ENCODE data around the gene MAP2K3. TPM values are rescaled to one million over a fixed set of nuclear protein-coding genes. Genes with fewer than 3 reads are reported as not detected.
"Not testable (repeated sequence)": the region's sequence is repeated elsewhere in the genome, so short reads cannot be mapped to it uniquely, and the experiment has no call there.

MAP2K3 gene
- total RNA-seq, 4 donors from 2014 or later, result 54.1 to 64.1 (median 55.2) TPM

DNA sequence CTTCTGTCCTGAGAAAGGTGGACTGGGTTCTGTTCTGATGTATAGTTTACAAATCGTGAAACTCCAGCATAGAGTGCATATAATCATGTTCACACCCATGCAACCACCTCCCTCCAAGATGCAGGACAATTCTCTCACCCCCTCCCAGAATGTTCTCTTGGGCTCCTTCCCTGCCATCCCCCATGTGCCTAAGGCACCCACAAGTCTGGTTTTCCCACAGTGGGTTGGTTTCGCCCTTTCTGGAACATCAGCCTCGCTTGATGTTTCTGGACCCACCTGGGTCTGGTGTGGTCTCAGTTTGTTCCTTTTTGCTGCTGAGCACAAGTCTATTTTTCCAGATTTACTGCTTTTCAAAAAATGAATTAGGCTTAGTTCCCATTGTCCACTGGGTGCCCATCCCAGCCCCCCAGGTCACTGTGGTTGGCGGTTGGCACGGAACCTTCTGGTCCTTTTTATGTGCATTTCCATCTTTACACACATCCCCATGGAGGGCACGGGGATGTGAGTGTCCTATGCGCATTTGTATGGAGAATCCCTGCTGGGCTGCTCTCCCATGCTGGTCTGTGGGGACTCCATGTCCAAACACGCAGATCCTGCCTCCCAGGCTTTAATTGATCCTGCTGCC, 19.0 kb downstream of the MAP2K3 start:
- DNase-seq (ENCODE audit: low spot score in 2 of 2), result no peak
- H3K4me3 ChIP-seq (ENCODE audit: low read depth, poor library complexity, severe bottlenecking), result no peak overlapping the region
- intact Hi-C loops (cut with DNase I; ENCODE audit: low total_unique reads), result no loop called here
- 87 to 89% methylated on average over 8 of the region's 8 CpGs for WGBS, 2 donors
- TF ChIP-seq, protein P1, sequence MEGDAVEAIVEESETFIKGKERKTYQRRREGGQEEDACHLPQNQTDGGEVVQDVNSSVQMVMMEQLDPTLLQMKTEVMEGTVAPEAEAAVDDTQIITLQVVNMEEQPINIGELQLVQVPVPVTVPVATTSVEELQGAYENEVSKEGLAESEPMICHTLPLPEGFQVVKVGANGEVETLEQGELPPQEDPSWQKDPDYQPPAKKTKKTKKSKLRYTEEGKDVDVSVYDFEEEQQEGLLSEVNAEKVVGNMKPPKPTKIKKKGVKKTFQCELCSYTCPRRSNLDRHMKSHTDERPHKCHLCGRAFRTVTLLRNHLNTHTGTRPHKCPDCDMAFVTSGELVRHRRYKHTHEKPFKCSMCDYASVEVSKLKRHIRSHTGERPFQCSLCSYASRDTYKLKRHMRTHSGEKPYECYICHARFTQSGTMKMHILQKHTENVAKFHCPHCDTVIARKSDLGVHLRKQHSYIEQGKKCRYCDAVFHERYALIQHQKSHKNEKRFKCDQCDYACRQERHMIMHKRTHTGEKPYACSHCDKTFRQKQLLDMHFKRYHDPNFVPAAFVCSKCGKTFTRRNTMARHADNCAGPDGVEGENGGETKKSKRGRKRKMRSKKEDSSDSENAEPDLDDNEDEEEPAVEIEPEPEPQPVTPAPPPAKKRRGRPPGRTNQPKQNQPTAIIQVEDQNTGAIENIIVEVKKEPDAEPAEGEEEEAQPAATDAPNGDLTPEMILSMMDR (IDR thresholded peaks at IDR 0.05), result no peak
- no peak for TF ChIP-seq POLR2A (IDR thresholded peaks at IDR 0.05)

DNA sequence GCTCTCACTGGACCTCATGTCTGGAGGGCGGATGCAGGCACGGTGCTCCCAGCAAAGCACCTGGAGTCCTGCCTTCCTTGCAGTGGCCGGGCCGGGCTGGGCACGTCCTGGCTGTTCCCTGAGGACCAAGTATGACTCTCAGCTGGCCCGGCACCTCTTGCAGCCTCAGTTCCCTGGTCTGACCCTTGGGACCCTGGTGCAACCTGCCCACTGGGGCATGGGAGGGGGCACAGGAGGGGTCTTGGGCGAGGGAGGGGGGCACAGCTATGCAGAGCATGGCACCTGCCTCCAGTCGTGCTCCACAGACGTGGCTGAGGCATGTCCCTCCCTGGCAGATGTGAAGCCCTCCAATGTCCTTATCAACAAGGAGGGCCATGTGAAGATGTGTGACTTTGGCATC, 19.6 kb downstream of the MAP2K3 start:
- 69 to 77% methylated on average over 9 of the region's 9 CpGs for WGBS, 2 donors
- H3K4me3 ChIP-seq (ENCODE audit: low read depth, poor library complexity, severe bottlenecking), result no peak overlapping the region
- TF ChIP-seq, protein P1 (IDR thresholded peaks at IDR 0.05), result no peak
- TF ChIP-seq POLR2A (IDR thresholded peaks at IDR 0.05), result no peak
- no peak for DNase-seq (ENCODE audit: low spot score in 2 of 2)
- intact Hi-C loops (cut with DNase I; ENCODE audit: low total_unique reads), result no loop called here

- H3K4me3 ChIP-seq (ENCODE audit: low read depth, poor library complexity, severe bottlenecking); intact Hi-C loops (cut with DNase I; ENCODE audit: low total_unique reads): not testable (repeated sequence)
- WGBS, 2 donors, result 82 to 83% methylated on average over 17 of the region's 17 CpGs
- DNase-seq (ENCODE audit: low spot score in 2 of 2), result peak in 1 of 2 donors; percentile 78
These were observed 20.1 kb downstream of the MAP2K3 start for GRCh38 chr17:21304551-21305151.

DNA sequence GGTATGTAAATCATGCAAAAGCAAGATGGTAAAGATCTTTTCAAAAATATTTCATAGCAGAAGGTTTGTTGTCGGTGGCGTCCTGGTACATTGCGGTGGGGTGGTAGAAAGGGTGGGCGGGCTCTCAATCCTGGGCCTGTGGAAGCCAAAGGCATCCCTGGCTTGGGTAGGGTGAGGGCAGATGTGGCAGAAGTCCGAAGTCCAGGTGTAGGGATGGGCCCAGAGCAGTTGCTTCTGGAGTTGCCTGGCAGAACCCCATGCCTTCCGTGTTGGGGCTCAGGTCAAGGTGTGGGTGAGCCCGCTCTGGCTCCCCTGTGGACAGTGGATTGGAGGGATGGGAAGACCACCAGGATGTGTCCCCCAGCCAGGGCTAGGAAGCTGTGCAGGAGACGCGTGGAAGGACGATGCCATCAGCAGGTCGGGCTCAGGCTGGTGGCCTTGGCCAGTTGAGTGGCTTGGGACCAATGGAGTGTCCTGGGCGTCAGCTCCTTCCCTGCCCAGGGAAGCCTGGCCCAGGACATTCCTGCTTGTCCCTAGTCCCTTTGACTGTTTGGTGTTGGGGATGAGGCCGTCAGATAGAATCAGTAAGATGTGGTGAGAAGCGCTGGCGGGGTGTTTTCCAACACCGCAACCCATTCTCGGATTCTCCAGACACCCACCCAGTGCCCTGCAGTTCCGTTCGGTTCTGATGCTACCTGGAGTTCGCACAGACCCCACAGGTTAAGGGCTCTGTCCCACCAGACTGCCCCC, 21.1 kb downstream of the MAP2K3 start:
- intact Hi-C loops (cut with DNase I; ENCODE audit: low total_unique reads); H3K4me3 ChIP-seq (ENCODE audit: low read depth, poor library complexity, severe bottlenecking): not testable (repeated sequence)
- WGBS, 2 donors, result 91 to 92% methylated on average over 16 to 20 of the region's 20 CpGs
- peak in 1 of 2 donors; percentile 80 for DNase-seq (ENCODE audit: low spot score in 2 of 2)

DNA sequence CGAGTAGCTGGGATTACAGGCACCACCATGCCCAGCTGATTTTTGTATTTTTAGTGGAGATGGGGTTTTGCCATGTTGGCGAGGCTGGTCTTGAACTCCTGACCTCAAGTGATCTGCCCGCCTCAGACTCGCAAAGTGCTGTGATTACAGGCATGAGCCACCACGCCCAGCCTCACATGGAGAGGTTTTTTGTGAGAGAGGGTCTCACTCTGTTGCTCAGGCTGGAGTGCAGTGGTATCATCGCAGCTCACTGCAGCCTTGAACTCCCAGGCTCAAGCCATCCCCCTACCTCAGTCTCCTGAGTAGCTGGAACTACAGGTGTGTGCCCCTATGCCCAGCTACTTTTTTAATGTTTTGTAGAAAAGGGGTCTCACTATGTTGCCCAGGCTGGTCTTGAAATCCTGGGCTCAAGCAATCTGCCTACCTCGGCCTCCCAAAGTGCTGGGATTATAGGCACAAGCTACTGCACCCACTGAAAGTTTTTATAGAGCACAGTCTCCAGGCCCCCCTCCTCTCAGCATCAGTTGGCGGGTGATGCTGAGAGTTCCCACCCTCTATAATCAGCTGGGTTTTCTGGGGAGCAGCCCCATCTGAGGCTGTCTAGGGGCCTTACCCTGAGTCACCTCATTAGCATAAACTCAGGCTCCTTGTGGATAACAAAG, 22.2 kb downstream of the MAP2K3 start:
- DNase-seq (ENCODE audit: low spot score in 2 of 2), result peak in 1 of 2 donors; percentile 79
- WGBS, 2 donors, result 79 to 84% methylated on average over 8 of the region's 8 CpGs
- H3K4me3 ChIP-seq (ENCODE audit: low read depth, poor library complexity, severe bottlenecking); intact Hi-C loops (cut with DNase I; ENCODE audit: low total_unique reads): not testable (repeated sequence)

DNA sequence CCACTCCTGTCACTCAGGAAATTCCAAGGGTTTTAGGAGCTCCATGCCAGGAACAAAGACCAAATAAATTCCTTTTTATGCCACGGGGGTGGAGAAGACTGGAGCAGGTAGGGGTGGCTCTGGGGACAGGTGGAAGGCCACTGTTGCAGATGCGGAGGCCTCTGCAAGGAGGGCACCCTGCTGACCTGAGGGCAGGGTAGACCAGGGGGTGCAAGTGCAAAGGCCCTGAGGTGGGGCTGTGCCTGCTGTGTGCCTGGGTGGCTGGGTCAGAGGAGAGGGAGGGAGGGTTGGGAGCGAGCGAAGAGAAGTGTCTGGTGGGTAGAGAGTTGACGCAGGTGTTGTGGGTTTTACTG, 22.7 kb downstream of the MAP2K3 start:
- peak in 1 of 2 donors; percentile 42 for DNase-seq (ENCODE audit: low spot score in 2 of 2)
- intact Hi-C loops (cut with DNase I; ENCODE audit: low total_unique reads); H3K4me3 ChIP-seq (ENCODE audit: low read depth, poor library complexity, severe bottlenecking): not testable (repeated sequence)
- WGBS, 2 donors, result 64 to 75% methylated on average over 5 of the region's 5 CpGs

GRCh38 chr17:21308931-21309381, 24.4 kb downstream of the MAP2K3 start:
- 95 to 96% methylated on average over 6 of the region's 6 CpGs for WGBS, 2 donors
- peak in 1 of 2 donors; percentile 79 for DNase-seq (ENCODE audit: low spot score in 2 of 2)
- H3K4me3 ChIP-seq (ENCODE audit: low read depth, poor library complexity, severe bottlenecking); intact Hi-C loops (cut with DNase I; ENCODE audit: low total_unique reads): not testable (repeated sequence)

DNA sequence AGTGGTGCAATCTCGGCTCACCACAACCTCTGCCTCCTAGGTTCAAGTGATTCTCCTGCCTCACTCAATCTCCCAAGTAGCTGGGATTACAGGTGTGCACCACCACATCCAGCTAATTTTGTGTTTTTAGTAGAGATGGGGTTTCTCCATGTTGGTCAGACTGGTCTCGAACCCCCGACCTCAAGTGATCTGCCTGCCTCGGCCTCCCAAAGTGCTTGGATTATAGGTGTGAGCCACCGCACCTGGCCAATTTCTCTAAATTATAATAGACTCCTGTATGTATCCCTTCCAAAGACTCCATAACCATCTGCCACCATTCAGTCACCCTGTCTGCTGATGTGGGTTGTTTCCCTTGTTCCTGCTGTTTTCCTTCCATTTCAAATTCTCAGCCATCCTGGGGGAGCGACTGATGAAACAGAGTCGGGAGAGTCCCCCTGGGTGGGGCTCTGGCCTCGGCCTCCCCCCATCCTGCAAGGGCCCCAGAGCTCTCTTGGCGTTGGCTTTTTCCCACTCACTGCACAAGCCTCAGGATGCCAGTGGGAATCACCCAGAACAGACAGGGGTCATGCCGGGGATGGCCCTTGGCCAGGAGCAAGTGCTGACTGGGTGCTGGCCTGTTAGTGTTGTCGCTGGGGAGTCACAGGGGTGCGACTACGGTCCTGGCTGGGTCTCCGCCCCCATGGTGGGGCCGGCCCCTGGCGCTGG, 25.7 kb downstream of the MAP2K3 start:
- intact Hi-C loops (cut with DNase I; ENCODE audit: low total_unique reads); H3K4me3 ChIP-seq (ENCODE audit: low read depth, poor library complexity, severe bottlenecking): not testable (repeated sequence)
- 68 to 71% methylated on average over 16 of the region's 16 CpGs for WGBS, 2 donors
- DNase-seq (ENCODE audit: low spot score in 2 of 2), result peak in 1 of 2 donors; percentile 82

DNA sequence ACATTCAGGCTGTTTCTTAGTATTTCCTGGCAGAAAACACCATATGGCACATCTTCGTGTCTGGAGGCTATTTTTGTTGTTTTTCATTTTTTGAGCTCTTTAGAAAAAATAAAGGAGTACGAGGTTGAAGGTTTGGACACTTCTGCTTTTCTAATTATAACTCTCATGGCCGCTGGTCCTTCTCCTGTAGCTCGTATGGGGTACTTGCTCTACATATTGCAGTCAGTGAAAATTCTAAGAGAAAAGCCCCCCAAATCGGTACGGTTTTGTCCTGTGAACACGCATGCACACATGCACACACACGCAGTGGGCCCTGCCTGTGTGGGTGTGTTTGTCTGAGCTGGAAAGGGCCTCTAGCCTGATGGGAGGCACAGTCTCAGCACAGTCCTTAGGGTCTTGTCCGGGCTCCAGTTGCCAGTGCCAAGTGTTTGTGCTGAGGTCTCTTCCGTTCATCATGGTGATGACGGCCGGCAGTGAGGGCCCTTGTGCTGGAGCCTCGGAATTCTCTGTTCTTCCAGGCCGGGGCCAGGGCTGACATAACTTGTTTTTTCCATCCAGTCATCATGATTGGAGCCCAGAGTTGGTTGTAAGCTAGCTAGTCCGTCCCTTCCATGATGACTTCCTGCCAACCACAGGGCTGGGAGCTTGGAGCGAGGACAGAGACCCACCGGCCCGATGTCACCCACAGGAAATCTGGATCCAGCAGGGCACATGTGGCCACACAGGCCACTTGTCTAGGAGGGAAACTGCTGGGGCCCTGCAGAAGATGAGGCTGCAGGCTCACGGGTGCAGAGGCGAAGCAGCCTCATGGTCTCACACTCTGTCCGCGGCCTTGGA, 26.5 kb downstream of the MAP2K3 start:
- peak in 1 of 2 donors; percentile 84 for DNase-seq (ENCODE audit: low spot score in 2 of 2)
- H3K4me3 ChIP-seq (ENCODE audit: low read depth, poor library complexity, severe bottlenecking); intact Hi-C loops (cut with DNase I; ENCODE audit: low total_unique reads): not testable (repeated sequence)
- WGBS, 2 donors, result 55 to 56% methylated on average over 8 to 18 of the region's 22 CpGs

Data from lower leg skin (tissue), 4 donors.